ENCODE measurements around the gene TTC4.

Gene TTC4, protein sequence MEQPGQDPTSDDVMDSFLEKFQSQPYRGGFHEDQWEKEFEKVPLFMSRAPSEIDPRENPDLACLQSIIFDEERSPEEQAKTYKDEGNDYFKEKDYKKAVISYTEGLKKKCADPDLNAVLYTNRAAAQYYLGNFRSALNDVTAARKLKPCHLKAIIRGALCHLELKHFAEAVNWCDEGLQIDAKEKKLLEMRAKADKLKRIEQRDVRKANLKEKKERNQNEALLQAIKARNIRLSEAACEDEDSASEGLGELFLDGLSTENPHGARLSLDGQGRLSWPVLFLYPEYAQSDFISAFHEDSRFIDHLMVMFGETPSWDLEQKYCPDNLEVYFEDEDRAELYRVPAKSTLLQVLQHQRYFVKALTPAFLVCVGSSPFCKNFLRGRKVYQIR

GRCh38 chr1:54715493-54716298 is at the start of gene TTC4:
Gene TTC4 (plus strand): TSS chr1:54715861. CDS start chr1:54715909, 48 bp downstream.
- DNase-seq (ENCODE audit: low spot score): peak; percentile 60
- no peak for FAIRE-seq

- DNase-seq (ENCODE audit: low spot score): no peak
- FAIRE-seq: no peak
These were observed 49.3 kb upstream of the TTC4 start for GRCh38 chr1:54666333-54666732.

GRCh38 chr1:54667797-54668196 is 47.9 kb upstream of the TTC4 start:
- no peak for FAIRE-seq
- no peak for DNase-seq (ENCODE audit: low spot score)

- DNase-seq (ENCODE audit: low spot score) (no peak), FAIRE-seq (no peak)
These were observed 47.1 kb upstream of the TTC4 start for GRCh38 chr1:54668567-54668966.

DNA sequence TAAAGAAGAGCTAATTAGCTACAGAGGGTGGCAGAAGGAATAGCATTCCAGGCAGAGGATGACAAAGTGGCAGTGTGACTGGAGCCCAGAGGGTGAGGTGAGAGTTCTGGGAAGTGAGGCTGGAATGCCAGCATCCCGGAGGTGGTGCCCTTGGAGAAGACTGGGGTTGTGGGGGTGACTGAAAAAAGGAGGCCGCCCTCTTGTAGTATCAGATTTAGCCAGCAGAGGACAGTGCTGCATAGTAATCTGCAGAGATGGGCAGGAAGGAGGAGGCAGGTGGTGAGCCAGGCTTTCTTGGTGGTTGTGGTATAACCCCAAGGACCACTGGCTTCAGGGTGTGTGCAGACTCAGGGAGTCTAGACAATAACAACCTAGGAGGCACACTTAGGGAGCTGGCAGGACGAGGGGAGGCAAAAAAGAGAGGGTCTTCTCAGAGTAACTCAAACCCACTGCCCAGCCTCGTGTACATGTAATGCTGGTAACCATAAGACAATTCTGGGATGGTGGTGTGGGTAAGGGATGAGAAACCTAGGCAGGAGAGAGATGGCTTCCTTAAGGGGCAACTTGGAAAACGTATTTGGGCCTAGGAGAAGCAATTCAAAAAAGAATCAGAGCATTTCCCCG is 43.6 kb upstream of the TTC4 start:
- DNase-seq (ENCODE audit: low spot score) (peak; percentile 44), FAIRE-seq (no peak)

GRCh38 chr1:54678776-54679643 is 36.7 kb upstream of the TTC4 start:
- DNase-seq (ENCODE audit: low spot score) (no peak), FAIRE-seq (no peak)

DNA sequence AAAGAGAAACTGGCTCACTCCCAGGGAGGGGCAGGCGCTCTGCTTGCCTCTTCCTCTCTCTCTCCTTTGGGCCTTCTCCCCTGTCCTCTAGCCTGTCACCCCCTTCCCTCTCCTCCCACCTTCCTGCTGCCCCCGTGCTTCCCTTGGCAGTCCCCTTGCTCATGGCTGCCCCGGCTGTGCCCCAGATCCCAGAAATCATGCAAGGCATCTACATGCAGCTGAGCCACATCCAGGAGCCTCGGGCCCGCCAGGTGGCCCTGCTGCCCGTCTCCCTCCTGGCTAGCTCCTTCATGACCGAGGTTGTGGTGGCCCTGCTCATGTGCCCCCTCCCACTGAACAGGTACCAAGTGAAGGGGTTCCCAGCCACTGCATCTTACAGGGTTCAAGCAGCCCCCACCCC is 36.0 kb upstream of the TTC4 start:
- no peak for DNase-seq (ENCODE audit: low spot score)
- no peak for FAIRE-seq

GRCh38 chr1:54680387-54680786 is 35.3 kb upstream of the TTC4 start:
- no peak for DNase-seq (ENCODE audit: low spot score)

DNA sequence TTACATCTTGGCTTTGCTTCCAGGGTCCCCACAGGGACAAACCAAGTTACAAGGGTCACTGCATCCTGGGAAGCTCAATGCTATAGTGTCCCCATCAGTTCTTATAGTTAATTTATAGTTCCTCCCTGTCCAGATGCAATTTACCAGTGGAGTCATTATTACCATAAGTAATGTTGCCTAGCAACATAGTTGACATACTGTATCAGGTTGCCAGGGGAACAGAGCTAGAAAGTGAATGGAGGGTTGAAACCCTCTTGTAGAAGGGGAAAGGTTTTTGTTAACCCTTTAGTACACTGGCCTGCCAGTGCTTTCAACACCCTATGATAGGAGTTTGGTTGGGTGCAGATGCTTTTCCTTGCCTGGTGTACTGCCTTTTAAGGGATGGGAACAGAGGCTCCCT is 34.3 kb upstream of the TTC4 start:
- DNase-seq (ENCODE audit: low spot score): no peak

More at GRCh38 chr1:54680387-54680786, 35.3 kb upstream of the TTC4 start:
- FAIRE-seq: no peak

GRCh38 chr1:54683453-54683852 is 32.2 kb upstream of the TTC4 start:
- no peak for FAIRE-seq
- no peak for DNase-seq (ENCODE audit: low spot score)

More for the DNA sequence above, 34.3 kb upstream of the TTC4 start:
- FAIRE-seq: no peak

GRCh38 chr1:54685335-54685905 is 30.2 kb upstream of the TTC4 start:
- DNase-seq (ENCODE audit: low spot score) (no peak), FAIRE-seq (no peak)

- FAIRE-seq (no peak), DNase-seq (ENCODE audit: low spot score) (no peak)
These were observed 29.5 kb upstream of the TTC4 start for GRCh38 chr1:54686155-54686554.

DNA sequence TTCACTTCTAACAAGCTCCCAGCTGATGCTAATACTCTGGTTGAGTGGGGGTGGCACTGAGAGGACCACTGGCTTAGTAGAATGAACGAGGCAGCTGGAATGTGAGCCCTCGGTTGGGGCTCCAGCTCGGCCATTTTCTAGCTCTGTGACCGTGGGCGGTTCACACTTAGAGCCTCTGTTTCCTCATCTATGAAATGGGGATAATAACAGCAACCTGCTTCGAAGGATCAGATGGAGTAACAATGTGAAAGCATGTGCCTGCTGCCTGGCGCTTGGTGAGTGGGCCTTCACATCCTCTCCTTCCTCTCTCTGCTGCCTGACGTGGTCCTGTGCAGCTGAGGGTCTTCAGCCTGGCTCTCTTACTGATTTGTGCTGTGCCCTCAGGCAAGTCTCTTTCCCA is 20.9 kb upstream of the TTC4 start:
- FAIRE-seq (no peak), DNase-seq (ENCODE audit: low spot score) (no peak)

- DNase-seq (ENCODE audit: low spot score): no peak
- no peak for FAIRE-seq
These were observed 20.4 kb upstream of the TTC4 start for GRCh38 chr1:54695221-54695620.

DNA sequence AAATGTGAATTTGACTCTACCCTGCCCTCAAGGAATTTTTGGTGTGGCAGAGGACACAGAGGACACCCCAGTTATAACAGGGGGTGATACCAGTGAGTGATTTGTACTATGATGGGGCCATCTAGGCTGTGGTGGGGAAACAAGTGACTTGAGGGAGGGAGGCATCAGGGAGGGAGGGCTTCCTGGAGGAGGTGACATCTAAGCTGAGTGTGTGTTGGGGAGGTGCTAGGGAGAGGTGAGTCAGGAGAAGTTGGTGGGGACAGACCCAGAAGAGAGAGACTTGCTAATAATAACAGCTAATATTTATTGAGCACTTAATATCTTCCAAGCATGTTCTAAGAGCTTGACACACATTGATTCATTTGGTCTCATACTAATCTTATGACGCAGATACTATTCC is 19.9 kb upstream of the TTC4 start:
- DNase-seq (ENCODE audit: low spot score) (no peak), FAIRE-seq (no peak)

DNA sequence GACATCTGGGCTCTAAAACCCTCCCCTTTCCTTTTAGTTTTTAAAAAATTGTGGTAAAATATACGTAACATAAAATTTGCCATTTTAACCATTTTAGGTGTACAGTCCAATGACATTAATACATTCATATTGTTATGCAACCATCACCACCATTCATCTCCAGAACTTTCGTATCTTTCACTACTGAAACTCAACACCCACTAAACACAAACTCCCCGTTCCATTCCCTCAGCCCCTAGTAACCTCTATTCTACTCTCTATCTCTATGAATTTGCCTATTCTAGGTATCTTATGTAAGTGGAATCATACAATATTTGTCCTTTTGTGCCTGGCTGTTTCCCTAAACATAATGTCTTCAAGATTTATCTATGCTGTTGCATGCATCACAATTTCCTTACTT is 19.4 kb upstream of the TTC4 start:
- no peak for FAIRE-seq
- no peak for DNase-seq (ENCODE audit: low spot score)

GRCh38 chr1:54697896-54698295 is 17.8 kb upstream of the TTC4 start:
- no peak for FAIRE-seq

DNA sequence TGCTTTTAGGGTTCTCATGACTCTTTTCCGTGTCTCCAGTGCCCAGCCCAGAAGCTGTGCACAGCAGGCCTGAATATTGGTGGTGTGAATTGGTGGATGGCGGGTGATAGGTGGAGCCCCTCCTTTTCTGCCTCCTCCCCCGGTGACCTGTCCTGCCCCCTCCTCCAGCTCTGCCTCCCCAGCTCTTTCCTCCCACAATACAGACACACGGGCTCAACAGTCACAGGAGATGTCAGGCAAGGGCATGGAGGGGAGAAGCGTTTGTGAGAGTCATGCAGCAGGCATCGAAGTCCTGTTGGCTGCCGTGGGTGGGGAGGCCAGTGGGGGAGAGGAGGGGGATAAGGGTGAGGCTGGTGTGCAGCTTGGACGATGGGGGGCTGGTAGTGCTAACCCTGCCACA is 17.3 kb upstream of the TTC4 start:
- no peak for DNase-seq (ENCODE audit: low spot score)
- FAIRE-seq: no peak

More at GRCh38 chr1:54697896-54698295, 17.8 kb upstream of the TTC4 start:
- no peak for DNase-seq (ENCODE audit: low spot score)

GRCh38 chr1:54699936-54700525 is 15.6 kb upstream of the TTC4 start:
- FAIRE-seq: no peak
- DNase-seq (ENCODE audit: low spot score): no peak

- DNase-seq (ENCODE audit: low spot score): no peak
These were observed 14.6 kb upstream of the TTC4 start for GRCh38 chr1:54701066-54701465.

More at GRCh38 chr1:54701066-54701465, 14.6 kb upstream of the TTC4 start:
- FAIRE-seq: no peak
